ENCODE measurements around the gene FUT6. TPM values are rescaled to one million over a fixed set of nuclear protein-coding genes. Genes with fewer than 3 reads are reported as not detected.

The FUT6 gene
- total RNA-seq, 1 donor from 2014 or later = not detected

DNA sequence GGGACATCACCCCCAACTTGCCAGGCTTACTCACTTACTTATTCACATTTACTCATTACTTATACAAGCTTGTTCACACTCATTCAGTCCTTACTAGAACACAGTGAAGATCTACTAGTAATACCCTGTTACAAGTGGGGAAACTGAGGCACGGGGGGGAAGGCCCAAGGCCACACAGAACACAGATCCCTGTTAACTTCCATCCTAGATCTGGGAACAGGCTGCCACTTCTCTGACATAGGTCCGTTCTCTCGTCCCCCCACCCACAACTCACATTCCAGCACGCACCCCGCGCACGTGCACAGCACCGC lies 36.1 kb downstream of the FUT6 start:
- Mint-ChIP-seq H3K27ac (ENCODE audit: unreplicated experiment) (no peak overlapping the region), H3K4me3 (peak overlapping the region; percentile 59)

DNA sequence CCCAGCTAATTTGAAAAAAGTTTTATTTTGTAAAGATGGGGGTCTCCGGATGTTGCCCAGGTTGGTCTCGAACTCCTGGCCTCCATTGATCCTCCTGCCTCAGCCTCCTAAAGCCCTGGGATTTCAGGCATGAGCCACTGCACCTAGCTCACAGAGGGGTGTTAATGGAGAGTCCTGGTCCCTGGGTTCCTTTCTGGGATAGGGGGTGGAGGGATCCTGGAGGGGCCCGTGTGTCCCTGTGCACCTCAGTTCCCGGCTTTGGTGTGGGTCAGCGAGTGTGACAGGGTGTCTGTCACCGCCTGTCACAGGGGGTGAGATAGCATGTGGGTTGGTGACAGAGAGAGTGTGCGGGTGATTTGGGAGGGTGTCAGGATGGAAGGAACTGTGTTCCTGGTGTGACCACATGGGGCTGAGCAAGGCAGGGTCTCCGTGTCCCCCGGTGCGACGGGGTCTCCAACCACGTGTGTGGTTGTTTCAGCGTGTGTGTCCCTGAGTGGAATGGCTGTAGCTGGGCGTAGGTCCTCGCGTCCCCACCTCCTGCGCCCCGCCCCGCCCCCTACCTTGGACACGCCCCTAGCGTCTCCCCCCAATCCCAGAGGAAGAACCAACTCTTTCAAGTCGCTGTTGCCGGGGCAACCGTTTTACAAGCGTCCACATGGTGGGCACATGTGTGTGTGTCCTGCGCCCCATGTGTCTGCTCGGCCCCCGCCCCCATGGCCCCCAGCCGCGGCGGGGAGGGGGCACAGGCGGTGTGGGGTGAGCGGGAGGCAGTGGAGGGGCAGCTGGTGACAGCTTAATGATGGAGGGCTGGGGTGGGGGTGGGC lies 37.5 kb downstream of the FUT6 start:
- TF ChIP-seq, protein P1, sequence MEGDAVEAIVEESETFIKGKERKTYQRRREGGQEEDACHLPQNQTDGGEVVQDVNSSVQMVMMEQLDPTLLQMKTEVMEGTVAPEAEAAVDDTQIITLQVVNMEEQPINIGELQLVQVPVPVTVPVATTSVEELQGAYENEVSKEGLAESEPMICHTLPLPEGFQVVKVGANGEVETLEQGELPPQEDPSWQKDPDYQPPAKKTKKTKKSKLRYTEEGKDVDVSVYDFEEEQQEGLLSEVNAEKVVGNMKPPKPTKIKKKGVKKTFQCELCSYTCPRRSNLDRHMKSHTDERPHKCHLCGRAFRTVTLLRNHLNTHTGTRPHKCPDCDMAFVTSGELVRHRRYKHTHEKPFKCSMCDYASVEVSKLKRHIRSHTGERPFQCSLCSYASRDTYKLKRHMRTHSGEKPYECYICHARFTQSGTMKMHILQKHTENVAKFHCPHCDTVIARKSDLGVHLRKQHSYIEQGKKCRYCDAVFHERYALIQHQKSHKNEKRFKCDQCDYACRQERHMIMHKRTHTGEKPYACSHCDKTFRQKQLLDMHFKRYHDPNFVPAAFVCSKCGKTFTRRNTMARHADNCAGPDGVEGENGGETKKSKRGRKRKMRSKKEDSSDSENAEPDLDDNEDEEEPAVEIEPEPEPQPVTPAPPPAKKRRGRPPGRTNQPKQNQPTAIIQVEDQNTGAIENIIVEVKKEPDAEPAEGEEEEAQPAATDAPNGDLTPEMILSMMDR (conservative IDR thresholded peaks at IDR 0.05) = no peak
- Mint-ChIP-seq H3K4me1 (peaks cover 35% of the 10 kb centered on the region), H3K27ac (ENCODE audit: unreplicated experiment) (no peak overlapping the region), H3K9me3 (no peaks in the 10 kb centered on the region), H3K4me3 (peak overlapping the region; percentile 51), H3K27me3 (ENCODE audit: low read depth) (peaks cover 39% of the 10 kb centered on the region), H3K36me3 (ENCODE audit: low read depth) (no peaks in the 10 kb centered on the region)
- DNase-seq (ENCODE audit: low read depth, low spot score) = peak; percentile 60

More for the DNA sequence above, 36.1 kb downstream of the FUT6 start:
- TF ChIP-seq, protein P1 (conservative IDR thresholded peaks at IDR 0.05) = no peak
- no peaks in the 10 kb centered on the region for H3K36me3 Mint-ChIP-seq (ENCODE audit: low read depth)
- DNase-seq (ENCODE audit: low read depth, low spot score) = no peak
- peaks cover 36% of the 10 kb centered on the region for H3K4me1 Mint-ChIP-seq
- no peaks in the 10 kb centered on the region for H3K9me3 Mint-ChIP-seq
- H3K27me3 Mint-ChIP-seq (ENCODE audit: low read depth) = peaks cover 42% of the 10 kb centered on the region

DNA sequence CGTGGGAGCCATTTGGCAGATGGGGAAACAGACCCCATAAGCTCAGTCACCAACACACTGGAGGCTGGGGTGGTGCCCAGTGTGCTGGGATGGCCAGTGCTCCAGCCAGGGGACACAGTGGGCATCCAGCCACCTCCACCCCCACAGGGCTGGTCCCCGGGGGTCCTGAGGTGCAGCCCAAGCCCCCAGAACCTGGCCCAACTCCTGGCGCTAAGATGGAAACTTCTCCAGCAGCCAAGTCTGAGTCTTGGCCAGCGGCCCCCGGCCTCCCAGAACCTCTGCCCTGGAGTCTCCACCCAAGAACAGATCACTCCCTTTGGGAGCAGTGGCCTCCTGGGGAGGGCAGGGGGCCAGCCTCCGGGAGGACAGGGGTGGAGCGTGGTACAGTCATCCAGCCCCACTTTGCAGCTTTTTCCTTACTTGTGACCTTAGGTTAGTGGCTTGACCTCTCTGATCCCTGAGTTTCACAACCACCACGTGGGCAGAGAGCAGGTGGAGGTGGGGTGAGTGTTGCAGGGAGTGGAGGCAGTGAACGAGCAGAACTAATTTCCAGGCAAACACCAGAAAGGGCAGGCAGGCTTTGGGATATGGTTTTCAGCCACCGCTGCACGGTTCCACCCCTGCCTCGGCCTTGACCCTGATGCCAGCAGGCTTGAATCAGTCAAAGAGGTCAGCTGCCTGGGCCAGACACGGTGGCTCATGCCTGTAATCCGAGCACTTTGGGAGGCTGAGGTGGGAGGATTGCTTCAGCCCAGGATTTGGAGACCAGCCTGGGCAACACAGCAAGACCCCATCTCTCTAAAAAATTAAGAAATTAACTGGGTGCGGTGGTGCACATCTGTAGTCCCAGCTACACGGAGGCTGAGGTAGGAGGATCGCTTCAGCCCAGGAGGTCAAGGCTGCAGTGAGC lies 38.9 kb downstream of the FUT6 start:
- DNase-seq (ENCODE audit: low read depth, low spot score) = no peak
- Mint-ChIP-seq H3K27me3 (ENCODE audit: low read depth) (peaks cover 25% of the 10 kb centered on the region), H3K4me1 (peaks cover 23% of the 10 kb centered on the region)

DNA sequence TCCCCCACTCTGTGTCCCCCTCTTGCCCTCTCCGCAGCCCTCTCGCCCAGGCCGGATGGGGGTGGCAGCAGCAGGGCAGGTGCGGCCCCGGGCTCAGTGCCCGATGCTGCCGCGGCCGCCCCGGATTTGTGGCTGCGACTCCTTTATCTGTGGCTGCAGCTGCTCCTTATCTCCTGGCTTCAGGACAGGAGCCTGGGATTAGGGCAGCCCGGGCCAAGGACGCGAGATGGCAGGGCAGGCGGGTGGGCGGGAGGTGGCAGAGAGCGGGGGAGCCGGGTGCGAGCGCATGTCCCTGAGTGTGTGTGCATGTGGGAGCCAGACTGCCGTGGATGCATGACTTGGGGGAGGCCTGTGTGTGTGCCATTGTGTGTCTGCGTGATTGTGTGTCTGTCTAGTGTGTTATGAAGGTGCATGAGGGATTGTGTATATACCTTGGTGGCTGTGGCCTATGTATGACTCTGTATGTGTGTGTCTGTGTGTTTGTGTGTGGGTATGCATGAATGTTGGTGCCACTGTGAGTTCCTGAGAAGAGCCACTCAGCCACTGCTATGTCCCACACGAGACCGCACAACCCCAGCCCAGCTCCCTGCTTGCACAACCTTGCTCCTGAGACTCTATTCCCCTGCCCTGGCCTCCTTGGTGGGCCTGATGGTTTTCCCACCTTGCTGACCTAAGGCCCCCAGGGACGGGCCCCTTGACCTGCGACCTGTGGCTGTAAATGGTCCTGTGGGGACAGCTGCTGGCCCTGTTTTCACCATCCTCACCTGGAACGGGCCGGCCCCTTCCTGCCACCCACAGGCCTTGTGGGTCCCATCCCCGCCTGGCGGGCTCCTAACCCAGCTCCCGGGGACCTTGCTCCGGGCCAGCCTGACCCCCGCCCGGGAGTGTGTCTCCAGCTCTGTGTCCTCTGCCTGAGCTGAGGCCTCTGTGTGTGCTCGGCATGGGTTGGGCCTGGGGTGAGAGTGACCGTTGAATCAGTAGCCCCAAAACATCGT lies 40.0 kb downstream of the FUT6 start:
- Mint-ChIP-seq H3K36me3 (ENCODE audit: low read depth) (no peaks in the 10 kb centered on the region), H3K9me3 (no peaks in the 10 kb centered on the region), H3K27me3 (ENCODE audit: low read depth) (peaks cover 20% of the 10 kb centered on the region), H3K27ac (ENCODE audit: unreplicated experiment) (no peak overlapping the region), H3K4me1 (peaks cover 23% of the 10 kb centered on the region), H3K4me3 (no peak overlapping the region)
- TF ChIP-seq, protein P1 (conservative IDR thresholded peaks at IDR 0.05) = no peak
- DNase-seq (ENCODE audit: low read depth, low spot score) = no peak

More for the DNA sequence above, 38.9 kb downstream of the FUT6 start:
- H3K36me3 Mint-ChIP-seq (ENCODE audit: low read depth) = no peaks in the 10 kb centered on the region
- H3K9me3 Mint-ChIP-seq = no peaks in the 10 kb centered on the region
- H3K4me3 Mint-ChIP-seq = no peak overlapping the region
- H3K27ac Mint-ChIP-seq (ENCODE audit: unreplicated experiment) = no peak overlapping the region
- TF ChIP-seq, protein P1 (conservative IDR thresholded peaks at IDR 0.05) = no peak

DNA sequence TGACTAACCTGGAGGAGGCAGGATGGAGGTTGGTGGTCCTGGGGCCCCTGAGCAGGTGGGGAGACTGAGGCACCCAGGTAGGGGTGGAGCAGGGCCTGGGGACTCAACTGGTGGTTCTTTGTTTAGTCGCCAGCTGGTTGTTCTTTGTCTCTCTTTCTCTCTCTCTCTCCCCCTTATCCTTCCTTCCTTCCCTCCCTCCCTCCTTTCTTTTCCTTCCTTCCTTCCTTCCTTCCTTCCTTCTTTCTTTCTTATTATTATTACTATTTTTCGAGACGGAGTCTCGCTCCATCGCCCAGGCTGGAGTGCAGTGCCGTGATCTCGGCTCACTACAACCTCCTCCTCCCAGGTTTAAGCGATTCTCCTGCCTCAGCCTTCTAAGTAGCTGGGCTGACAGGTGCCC lies 41.3 kb downstream of the FUT6 start:
- Mint-ChIP-seq H3K27ac (ENCODE audit: unreplicated experiment) (no peak overlapping the region), H3K9me3 (no peaks in the 10 kb centered on the region), H3K4me1 (peaks cover 11% of the 10 kb centered on the region), H3K36me3 (ENCODE audit: low read depth) (no peaks in the 10 kb centered on the region), H3K4me3 (no peak overlapping the region), H3K27me3 (ENCODE audit: low read depth) (peaks cover 9% of the 10 kb centered on the region)
- no peak for DNase-seq (ENCODE audit: low read depth, low spot score)
- TF ChIP-seq, protein P1 (conservative IDR thresholded peaks at IDR 0.05) = no peak
